GM10266 (cell line): ENCODE measurements around the gene POP5.

Experiments
- DNase-seq: peaks from one replicate; pipeline ENCODE4 v3.0.0; 2012; ENCODE audit errors: extremely low spot score
- TF ChIP-seq, protein P1 (sequence below): IDR thresholded peaks from 2 replicates; pipeline ENCODE4 v1.5.1; 2012; ENCODE audit warnings: mild to moderate bottlenecking, low read depth; ENCODE audit not compliant: control insufficient read depth, insufficient read depth; ENCODE audit errors: missing control alignments

Gene POP5

DNA sequence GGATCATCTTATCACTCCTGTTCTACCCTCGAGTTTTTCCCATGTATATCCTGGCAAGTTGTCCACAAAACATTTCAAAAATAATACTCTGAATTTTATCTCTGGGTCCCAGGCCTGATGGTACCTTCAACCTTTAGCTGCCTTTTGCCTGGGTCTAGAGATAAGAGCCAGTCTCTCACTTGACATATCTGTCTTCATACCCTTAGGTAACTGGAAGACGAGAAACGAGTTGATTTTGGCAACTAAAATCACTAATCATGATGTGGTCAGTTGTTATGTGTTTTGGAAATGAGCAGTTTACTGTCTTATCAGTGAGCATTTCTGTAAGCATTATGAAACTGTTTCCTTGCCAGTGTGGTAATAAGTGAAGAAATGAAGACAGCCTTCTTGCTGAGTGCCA, 40.8 kb downstream of the POP5 start:
- TF ChIP-seq, protein P1, sequence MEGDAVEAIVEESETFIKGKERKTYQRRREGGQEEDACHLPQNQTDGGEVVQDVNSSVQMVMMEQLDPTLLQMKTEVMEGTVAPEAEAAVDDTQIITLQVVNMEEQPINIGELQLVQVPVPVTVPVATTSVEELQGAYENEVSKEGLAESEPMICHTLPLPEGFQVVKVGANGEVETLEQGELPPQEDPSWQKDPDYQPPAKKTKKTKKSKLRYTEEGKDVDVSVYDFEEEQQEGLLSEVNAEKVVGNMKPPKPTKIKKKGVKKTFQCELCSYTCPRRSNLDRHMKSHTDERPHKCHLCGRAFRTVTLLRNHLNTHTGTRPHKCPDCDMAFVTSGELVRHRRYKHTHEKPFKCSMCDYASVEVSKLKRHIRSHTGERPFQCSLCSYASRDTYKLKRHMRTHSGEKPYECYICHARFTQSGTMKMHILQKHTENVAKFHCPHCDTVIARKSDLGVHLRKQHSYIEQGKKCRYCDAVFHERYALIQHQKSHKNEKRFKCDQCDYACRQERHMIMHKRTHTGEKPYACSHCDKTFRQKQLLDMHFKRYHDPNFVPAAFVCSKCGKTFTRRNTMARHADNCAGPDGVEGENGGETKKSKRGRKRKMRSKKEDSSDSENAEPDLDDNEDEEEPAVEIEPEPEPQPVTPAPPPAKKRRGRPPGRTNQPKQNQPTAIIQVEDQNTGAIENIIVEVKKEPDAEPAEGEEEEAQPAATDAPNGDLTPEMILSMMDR, result no peak
- no peak for DNase-seq

DNA sequence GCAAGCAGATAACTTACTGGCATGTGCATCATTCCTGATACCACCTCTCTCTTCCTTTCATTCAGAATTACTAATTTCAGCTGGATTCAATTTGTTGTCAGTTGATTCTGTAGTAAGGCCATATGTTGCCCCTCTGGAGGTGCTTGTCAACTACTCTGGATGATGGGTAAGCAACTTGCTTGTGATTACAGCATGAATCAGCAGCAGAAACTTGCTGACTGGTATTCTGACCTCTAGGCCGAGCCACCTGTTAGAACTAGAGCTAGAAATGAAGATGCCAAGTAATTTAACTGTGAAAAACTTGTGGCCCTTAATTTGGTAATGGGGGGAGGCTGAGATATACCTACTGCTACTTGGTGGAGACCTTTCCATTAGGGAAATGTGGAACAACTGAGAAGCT, 41.9 kb downstream of the POP5 start:
- TF ChIP-seq, protein P1, result no peak

DNA sequence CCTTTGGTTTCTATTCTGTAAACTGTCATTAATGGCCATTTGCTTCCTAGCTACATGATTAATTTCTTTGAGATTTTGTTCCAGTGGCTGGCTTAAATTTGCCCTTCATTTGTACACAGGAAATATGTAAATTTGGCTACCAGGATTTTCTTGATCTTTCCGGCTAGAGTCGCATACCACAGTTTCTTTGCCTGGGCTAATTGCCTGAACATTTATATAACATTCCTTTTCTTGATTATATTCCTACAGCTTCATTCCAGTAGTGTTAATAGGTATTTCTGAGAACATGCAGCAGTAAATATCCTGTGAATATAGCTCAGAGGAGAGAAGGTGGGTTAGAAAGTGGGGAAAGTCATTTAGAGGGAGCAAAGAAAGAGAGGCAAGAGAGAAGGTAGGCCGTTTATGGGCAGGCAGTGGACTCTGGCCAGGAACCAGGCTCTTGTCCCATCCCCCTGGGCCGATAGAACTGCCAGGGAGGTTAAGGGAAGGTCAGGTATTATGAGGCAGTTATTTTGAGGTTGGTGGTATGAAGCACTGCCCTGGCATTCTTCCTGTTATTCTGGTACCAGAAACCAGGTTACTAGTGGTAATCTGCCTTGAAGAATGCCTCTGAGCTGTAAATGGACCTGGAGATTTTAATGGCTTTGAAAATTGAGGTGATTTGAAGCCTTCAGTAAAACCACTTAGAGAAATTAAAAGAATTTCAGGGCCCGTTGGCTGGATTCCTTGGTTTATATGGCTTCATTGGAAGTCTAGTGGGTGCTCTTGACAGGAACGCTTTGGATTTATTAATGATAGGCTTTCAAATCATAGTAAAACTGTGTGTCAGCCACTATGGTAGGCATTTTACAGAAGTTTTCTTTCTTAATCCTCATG, 42.7 kb downstream of the POP5 start:
- TF ChIP-seq, protein P1, result no peak
- DNase-seq, result no peak

More for the DNA sequence above, 41.9 kb downstream of the POP5 start:
- no peak for DNase-seq

DNA sequence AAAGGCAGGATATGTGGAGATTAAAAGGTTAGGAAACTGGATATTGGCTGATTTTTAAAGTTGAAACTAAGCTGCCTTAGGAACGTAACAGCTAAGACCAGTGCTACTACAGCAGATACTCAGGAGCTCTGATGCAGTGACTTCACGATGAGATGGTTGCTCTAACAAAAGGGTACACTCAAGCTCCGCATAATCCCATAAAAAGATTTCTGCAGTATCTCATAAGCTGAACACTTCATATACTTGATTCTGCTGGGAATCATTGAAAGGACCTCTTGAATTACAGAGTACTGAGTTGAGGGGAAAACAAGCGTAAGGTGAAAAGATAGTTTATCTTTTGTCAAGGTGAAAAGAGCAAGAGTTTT, 43.4 kb downstream of the POP5 start:
- TF ChIP-seq, protein P1, result no peak
- no peak for DNase-seq

DNA sequence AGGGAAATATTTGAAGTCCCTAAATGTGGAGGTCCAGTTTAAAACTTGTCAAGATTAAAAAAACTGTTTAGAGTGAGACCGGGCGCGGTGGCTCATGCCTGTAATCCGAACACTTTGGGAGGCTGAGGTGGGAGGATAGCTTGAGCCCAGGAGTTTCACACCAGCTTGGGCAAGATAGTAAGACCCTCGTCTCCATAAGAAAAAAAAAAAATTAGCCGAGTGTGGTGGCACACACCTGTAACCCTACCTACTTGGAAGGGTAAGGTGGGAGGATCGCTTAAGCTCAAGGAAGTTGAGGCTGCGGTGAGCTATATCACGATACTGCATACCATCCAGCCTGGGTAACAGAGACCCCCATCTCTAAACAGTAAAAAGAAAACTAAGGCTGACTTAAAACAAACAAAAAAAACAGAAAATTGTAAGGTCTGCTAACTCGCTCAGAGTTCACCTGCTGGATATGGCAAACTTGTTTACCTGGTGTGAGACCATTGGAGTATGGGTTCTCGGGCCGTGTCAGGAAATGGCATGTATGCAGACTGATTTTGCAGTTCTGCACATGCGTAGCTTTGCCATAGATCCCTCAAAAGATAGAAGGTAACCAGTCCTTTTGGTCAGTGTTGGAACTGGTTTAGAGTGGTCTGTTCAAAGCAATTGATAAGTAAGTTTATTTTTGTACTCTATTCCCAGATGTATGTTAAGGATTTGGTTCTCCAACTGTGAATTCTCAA, 45.0 kb downstream of the POP5 start:
- TF ChIP-seq, protein P1, result no peak
- DNase-seq, result peak; percentile 51

DNA sequence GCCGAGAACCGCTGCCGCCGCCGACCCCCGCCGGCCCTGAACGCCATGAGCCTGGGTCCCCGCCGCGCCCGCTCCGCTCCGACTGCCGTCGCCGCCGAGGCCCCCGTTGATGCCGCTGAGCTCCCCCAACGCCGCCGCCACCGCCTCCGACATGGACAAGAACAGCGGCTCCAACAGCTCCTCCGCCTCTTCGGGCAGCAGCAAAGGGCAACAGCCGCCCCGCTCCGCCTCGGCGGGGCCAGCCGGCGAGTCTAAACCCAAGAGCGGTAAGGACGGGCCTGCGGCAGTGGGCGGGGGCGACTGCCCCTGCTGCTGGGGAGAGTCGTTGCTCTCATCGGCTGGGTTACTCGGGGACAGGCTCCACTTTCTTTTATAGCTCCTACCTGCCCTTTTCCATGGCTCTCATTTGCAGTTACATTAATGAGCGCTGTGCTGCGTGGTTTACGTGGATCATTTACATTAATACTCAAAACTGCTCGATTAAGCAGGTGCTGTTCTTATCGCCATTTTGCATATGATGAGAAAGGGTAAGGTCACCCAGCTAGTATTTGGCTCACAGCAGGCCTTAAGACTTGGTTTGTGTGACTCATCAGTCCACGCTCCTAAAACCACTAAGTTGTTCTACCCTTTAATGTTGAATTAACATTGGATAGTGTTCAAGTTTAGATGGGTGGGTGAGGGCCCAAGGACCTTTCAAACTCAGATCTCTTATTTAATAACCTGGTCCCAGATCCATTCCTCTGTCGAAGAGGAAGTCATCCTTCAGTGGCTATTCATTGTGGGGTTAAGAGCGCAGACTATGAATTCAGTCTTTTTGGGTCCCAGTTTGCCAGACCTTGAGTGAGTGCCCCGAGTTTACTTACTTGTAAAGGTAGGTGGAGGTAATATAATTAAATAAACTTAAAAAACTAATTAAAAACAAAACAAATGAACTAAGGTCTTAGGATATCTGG, 46.2 kb downstream of the POP5 start:
- TF ChIP-seq, protein P1, result no peak
- DNase-seq, result peak; percentile 67
